Sigmoid colon (tissue), 7 donors: Measurements from ENCODE around the gene CCDC85A. TPM values are rescaled to one million over a fixed set of nuclear protein-coding genes. Genes with fewer than 3 reads are reported as not detected.

ENCODE experiments used
- DNase-seq: peaks from one replicate; pipeline ENCODE4 v3.0.0-alpha.2; 2019
- H3K27ac ChIP-seq, 4 donors: fragments of 200-600 bp; sonication (generic); one replicate each; pipeline ENCODE4 v1.5.1; 2016 to 2019; ENCODE audit warnings: mild to moderate bottlenecking in 1 of 4
- H3K27me3 ChIP-seq, 3 donors: fragments of 200-600 bp; sonication (generic); one replicate each; pipeline ENCODE4 v1.5.1; 2019; ENCODE audit warnings: mild to moderate bottlenecking in 1 of 3
- H3K36me3 ChIP-seq, 4 donors: fragments of 200-600 bp; sonication (generic); one replicate each; pipeline ENCODE4 v1.5.1; 2016 to 2019
- H3K4me1 ChIP-seq, 4 donors: fragments of 200-600 bp; sonication (generic); one replicate each; pipeline ENCODE4 v1.5.1; 2017 to 2019
- H3K4me3 ChIP-seq, 4 donors: fragments of 200-600 bp; sonication (generic); one replicate each; pipeline ENCODE4 v1.5.1; 2017 to 2019; ENCODE audit warnings: mild to moderate bottlenecking in 2 of 4, moderate library complexity in 1 of 4
- H3K9me3 ChIP-seq, 4 donors: fragments of 200-600 bp in 3 of 4; sonication (generic) in 3 of 4; one replicate each; pipeline versions ENCODE4 v1.5.1 to v1.6.1; 2013 to 2019
- CTCF ChIP-seq, 4 experiments: fragments of 450-650 bp in 3 of 4; fragments of 200-600 bp in 1 of 4; IDR thresholded peaks; one replicate each; pipeline ENCODE4 v1.5.1; 2016 to 2019; ENCODE audit warnings: antibody characterized with exemption in 4 of 4, mild to moderate bottlenecking in 3 of 4, moderate library complexity in 2 of 4
- EP300 ChIP-seq, 4 donors: sonication (generic); formaldehyde crosslinking; IDR thresholded peaks; one replicate each; pipeline ENCODE4 v1.6.1; 2017; ENCODE audit warnings: antibody characterized with exemption in 4 of 4
- POLR2A ChIP-seq, 2 donors: fragments of 450-650 bp; IDR thresholded peaks; one replicate each; pipeline ENCODE4 v1.6.1; 2016; ENCODE audit warnings: antibody characterized with exemption in 2 of 2, mild to moderate bottlenecking in 2 of 2, moderate library complexity in 2 of 2
- POLR2AphosphoS5 ChIP-seq, 4 donors: sonication (generic); formaldehyde crosslinking; IDR thresholded peaks; one replicate each; pipeline ENCODE4 v1.6.1; 2017; ENCODE audit warnings: antibody characterized with exemption in 4 of 4
- WGBS, 2 donors: extraction: QIAGEN DNeasy Blood & Tissue Kit; methylation state at CpG; one replicate each; pipeline ENCODE4 v1.1.7; 2013; 5-methylcytosine and 5-hydroxymethylcytosine counted together
- intact Hi-C: fragments of 100-400 bp; cut with DNase I; formaldehyde crosslinking; loops from one replicate; pipeline ENCODE4 v1.15.1; 2023
- polyA plus RNA-seq, 3 donors: library from polyadenylated mRNA; stranded (reverse); fragments of 200-250 nt; gene quantifications; one replicate each; pipeline ENCODE4 v1.2.3, GENCODE V29; 2013
- total RNA-seq, 4 donors: library from RNA; depleted of rRNA; stranded (reverse); fragments of >200 nt; gene quantifications; one replicate each; pipeline ENCODE4 v1.1.0, GENCODE V29; 2016
- donor health status: healthy with polysubstance abuse.
- donor health status: Bipolar disorder and iron deficiency.
- donor health status: healthy.

CCDC85A gene
- total and polyA plus RNA-seq, 7 donors: 0.58 to 8.2 (median 3.5) TPM; not detected in 2

GRCh38 chr2:56199492-56199891 lies 15.7 kb downstream of the CCDC85A start:
- TF ChIP-seq POLR2A (IDR thresholded peaks at IDR 0.05) (no peak), EP300 (IDR thresholded peaks at IDR 0.05) (no peak), CTCF (IDR thresholded peaks at IDR 0.05) (no peak), POLR2AphosphoS5 (IDR thresholded peaks at IDR 0.05) (no peak)
- Histone ChIP-seq H3K4me3 (no peak overlapping the region), H3K9me3 (no peaks in the 10 kb centered on the region), H3K27ac (no peak overlapping the region), H3K27me3 (no peaks in the 10 kb centered on the region), H3K36me3 (no peaks in the 10 kb centered on the region), H3K4me1 (no peaks in the 10 kb centered on the region)
- intact Hi-C loops: no loop called here
- no peak for DNase-seq
- WGBS, 2 donors: 81 to 85% methylated on average over 1 of the region's 1 CpG

GRCh38 chr2:56202381-56203121 lies 18.8 kb downstream of the CCDC85A start:
- intact Hi-C loops: no loop called here
- WGBS, 2 donors: 88 to 90% methylated on average over 3 of the region's 3 CpGs
- TF ChIP-seq POLR2AphosphoS5 (IDR thresholded peaks at IDR 0.05) (no peak), POLR2A (IDR thresholded peaks at IDR 0.05) (no peak), EP300 (IDR thresholded peaks at IDR 0.05) (no peak), CTCF (IDR thresholded peaks at IDR 0.05) (no peak)

GRCh38 chr2:56204556-56204955 lies 20.8 kb downstream of the CCDC85A start:
- no peaks in the 10 kb centered on the region for H3K9me3 ChIP-seq
- no peaks in the 10 kb centered on the region for H3K36me3 ChIP-seq
- no peak for DNase-seq
- TF ChIP-seq POLR2A (IDR thresholded peaks at IDR 0.05): no peak
- no peak for TF ChIP-seq POLR2AphosphoS5 (IDR thresholded peaks at IDR 0.05)
- TF ChIP-seq CTCF (IDR thresholded peaks at IDR 0.05): no peak
- no peak for TF ChIP-seq EP300 (IDR thresholded peaks at IDR 0.05)
- H3K4me3 ChIP-seq: no peak overlapping the region
- 43 to 79% methylated on average over 3 of the region's 3 CpGs for WGBS, 2 donors
- H3K27ac ChIP-seq: no peak overlapping the region
- H3K4me1 ChIP-seq: no peaks in the 10 kb centered on the region
- H3K27me3 ChIP-seq: no peaks in the 10 kb centered on the region
- intact Hi-C loops: no loop called here

More at GRCh38 chr2:56202381-56203121, 18.8 kb downstream of the CCDC85A start:
- Histone ChIP-seq H3K27me3 (no peaks in the 10 kb centered on the region), H3K4me1 (no peaks in the 10 kb centered on the region), H3K9me3 (no peaks in the 10 kb centered on the region), H3K27ac (no peak overlapping the region), H3K4me3 (no peak overlapping the region), H3K36me3 (no peaks in the 10 kb centered on the region)
- no peak for DNase-seq

GRCh38 chr2:56206250-56206649 lies 22.5 kb downstream of the CCDC85A start:
- Histone ChIP-seq H3K27me3 (no peaks in the 10 kb centered on the region), H3K36me3 (no peaks in the 10 kb centered on the region), H3K9me3 (no peaks in the 10 kb centered on the region), H3K27ac (no peak overlapping the region), H3K4me1 (no peaks in the 10 kb centered on the region), H3K4me3 (no peak overlapping the region)
- intact Hi-C loops: no loop called here
- no peak for DNase-seq
- WGBS, 2 donors: 0% methylated on average over 1 of the region's 1 CpG
- TF ChIP-seq EP300 (IDR thresholded peaks at IDR 0.05): no peak
- no peak for TF ChIP-seq POLR2AphosphoS5 (IDR thresholded peaks at IDR 0.05)
- no peak for TF ChIP-seq POLR2A (IDR thresholded peaks at IDR 0.05)
- no peak for TF ChIP-seq CTCF (IDR thresholded peaks at IDR 0.05)

GRCh38 chr2:56207760-56208159 lies 24.0 kb downstream of the CCDC85A start:
- TF ChIP-seq POLR2A (IDR thresholded peaks at IDR 0.05): no peak
- TF ChIP-seq EP300 (IDR thresholded peaks at IDR 0.05): no peak
- TF ChIP-seq CTCF (IDR thresholded peaks at IDR 0.05): no peak
- TF ChIP-seq POLR2AphosphoS5 (IDR thresholded peaks at IDR 0.05): no peak
- Histone ChIP-seq H3K27ac (no peak overlapping the region), H3K27me3 (no peaks in the 10 kb centered on the region), H3K9me3 (no peaks in the 10 kb centered on the region), H3K4me3 (no peak overlapping the region), H3K36me3 (no peaks in the 10 kb centered on the region), H3K4me1 (no peaks in the 10 kb centered on the region)
- WGBS, 2 donors: 44 to 75% methylated on average over 1 of the region's 1 CpG
- no peak for DNase-seq
- intact Hi-C loops: no loop called here
